ENCODE data around the gene PGA5. TPM values are rescaled to one million over a fixed set of nuclear protein-coding genes. Genes with fewer than 3 reads are reported as not detected.
A peak's percentile ranks its signal among the peaks of the same experiment; 100 is the strongest.

The PGA5 gene
- total and polyA plus RNA-seq, 9 of the 15 experiments (the other 6 are each of a cell fraction or from before 2014, with no cell fraction given): not detected

GRCh38 chr11:61254403-61255025 is 13.5 kb downstream of the PGA5 start (continued):
- TF ChIP-seq SAFB (IDR thresholded peaks at IDR 0.05; ENCODE audit: borderline replicate concordance, low read depth, low read length) (no peak), ARHGAP35 (IDR thresholded peaks at IDR 0.05; ENCODE audit: partially characterized antibody) (no peak), ZNF449 (CRISPR knock-in tag; IDR thresholded peaks at IDR 0.05) (no peak), NR1H2 (CRISPR knock-in tag; IDR thresholded peaks at IDR 0.05) (no peak), STAT6 (CRISPR knock-in tag; IDR thresholded peaks at IDR 0.05) (0 out of 2 replicates have a peak, but pooled peaks have one; percentile 36), STAG1 (CRISPR knock-in tag; IDR thresholded peaks at IDR 0.05; ENCODE audit: borderline replicate concordance) (peak; percentile 79; the same call in 1 of the 2 replicates), THAP12 (CRISPR knock-in tag; IDR thresholded peaks at IDR 0.05) (0 out of 2 replicates have a peak, but pooled peaks have one; percentile 16), CC2D1A (IDR thresholded peaks at IDR 0.05) (peak; percentile 52; the same call in 1 of the 2 replicates), XRCC5 (IDR thresholded peaks at IDR 0.05; ENCODE audit: low read depth, low read length) (peak; percentile 71; the same call in 1 of the 2 replicates), CXXC5 (CRISPR knock-in tag; IDR thresholded peaks at IDR 0.05) (no peak), ZNF655 (CRISPR knock-in tag; IDR thresholded peaks at IDR 0.05) (no peak), ZNF830 (CRISPR knock-in tag; IDR thresholded peaks at IDR 0.05) (no peak), ZNF584 (CRISPR knock-in tag; IDR thresholded peaks at IDR 0.05; ENCODE audit: low read depth) (no peak), ZFP1 (CRISPR knock-in tag; IDR thresholded peaks at IDR 0.05) (no peak), SMARCB1 (IDR thresholded peaks at IDR 0.05; ENCODE audit: insufficient read length, low read depth) (no peak), ZNF143 (CRISPR knock-in tag; IDR thresholded peaks at IDR 0.05) (no peak), TRIM28 (IDR thresholded peaks at IDR 0.05) (no peak), ILK (tag; IDR thresholded peaks at IDR 0.05; ENCODE audit: borderline replicate concordance, low read depth) (no peak), HLTF (IDR thresholded peaks at IDR 0.05) (no peak), RCOR1 (IDR thresholded peaks at IDR 0.05; ENCODE audit: borderline replicate concordance in 1 of 2, low read depth in 2 of 2, low read length in 2 of 2) (peak in 1 of 2 experiments; percentile 41; a peak in 1 of 4 replicates), ZNF717 (CRISPR knock-in tag; IDR thresholded peaks at IDR 0.05) (no peak), SAFB2 (IDR thresholded peaks at IDR 0.05; ENCODE audit: borderline replicate concordance, low read depth, low read length, severe bottlenecking) (no peak)

All from K562 (cell line).